Transverse colon (tissue), 4 donors: ENCODE measurements around the gene SCAPER. TPM values are rescaled to one million over a fixed set of nuclear protein-coding genes. Genes with fewer than 3 reads are reported as not detected.

Experiments used
- DNase-seq: peaks from one replicate; pipeline ENCODE4 v3.0.0-alpha.2; 2019
- H3K27ac ChIP-seq, 4 donors: fragments of 200-600 bp; sonication (generic); 2 replicates each; pipeline ENCODE4 v1.5.1; 2016 to 2018; ENCODE audit warnings: inconsistent platforms in 4 of 4
- H3K27me3 ChIP-seq: fragments of 200-600 bp; sonication (generic); 2 replicates; pipeline ENCODE4 v1.5.1; 2017; ENCODE audit warnings: inconsistent platforms
- H3K36me3 ChIP-seq, 4 donors: fragments of 200-600 bp; sonication (generic); 2 replicates each; pipeline ENCODE4 v1.5.1; 2017 to 2019; ENCODE audit warnings: inconsistent platforms in 4 of 4
- H3K4me1 ChIP-seq, 4 donors: fragments of 200-600 bp; sonication (generic); 2 replicates each; pipeline ENCODE4 v1.5.1; 2017 to 2020; ENCODE audit warnings: inconsistent platforms in 4 of 4
- H3K4me3 ChIP-seq, 4 donors: fragments of 200-600 bp; sonication (generic); 1 replicate in 1 of 4; 2 replicates in 3 of 4; pipeline versions ENCODE4 v1.5.1 to v1.6.1; 2017 to 2019; ENCODE audit warnings: inconsistent platforms in 4 of 4
- H3K9me3 ChIP-seq, 2 donors: fragments of 200-600 bp; sonication (generic); 2 replicates each; pipeline ENCODE4 v1.5.1; 2017 to 2019; ENCODE audit warnings: inconsistent platforms in 2 of 2
- EP300 ChIP-seq: sonication (generic); formaldehyde crosslinking; IDR thresholded peaks from one replicate; pipeline ENCODE4 v1.6.1; 2017; ENCODE audit warnings: antibody characterized with exemption, low read depth
- POLR2A ChIP-seq: fragments of 450-650 bp; IDR thresholded peaks from one replicate; pipeline ENCODE4 v1.6.1; 2016; ENCODE audit warnings: antibody characterized with exemption, mild to moderate bottlenecking, moderate library complexity
- POLR2AphosphoS5 ChIP-seq, 3 donors: sonication (generic); formaldehyde crosslinking; IDR thresholded peaks; one replicate each; pipeline ENCODE4 v1.6.1; 2016; ENCODE audit warnings: antibody characterized with exemption in 3 of 3
- WGBS, 2 donors: methylation state at CpG; one replicate each; pipeline ENCODE4 v1.1.5; 2018; ENCODE audit warnings: low coverage in 1 of 2; 5-methylcytosine and 5-hydroxymethylcytosine counted together
- in situ Hi-C, 4 donors: fragments of 200-750 bp; cut with MboI; loops; one replicate each; pipeline versions ENCODE4 v1.15.0 to v1.15.1; 2017; ENCODE audit warnings: low sequenced_read_pairs in 3 of 4, low pct_ligation_motif_present in 1 of 4, low pct_unique_long_range_greater_than_20kb in 1 of 4
- intact Hi-C: fragments of 100-400 bp; cut with DNase I; formaldehyde crosslinking; loops from one replicate; pipeline ENCODE4 v1.15.1; 2023; ENCODE audit warnings: low total_unique reads
- total RNA-seq, 4 donors: library from RNA; depleted of rRNA; stranded (reverse); fragments of >200 nt; gene quantifications; one replicate each; pipeline ENCODE4 v1.1.0, GENCODE V29; 2016
- TF ChIP-seq, protein P1 (sequence below), 5 experiments: fragments of 200-600 bp in 3 of 5; fragments of 450-650 bp in 2 of 5; sonication (generic) in 3 of 5; IDR thresholded peaks; 1 replicate in 2 of 5; 2 replicates in 3 of 5; pipeline ENCODE4 v1.5.1; 2016 to 2017; ENCODE audit warnings: antibody characterized with exemption in 5 of 5, inconsistent platforms in 3 of 5, mild to moderate bottlenecking in 2 of 5, moderate library complexity in 1 of 5

The SCAPER gene
- total RNA-seq, 4 donors from 2014 or later = 31.8 to 121 (median 48.7) TPM

GRCh38 chr15:76791511-76791910 is 113.6 kb downstream of the SCAPER start:
- Histone ChIP-seq H3K4me1 (no peaks in the 10 kb centered on the region), H3K27me3 (no peaks in the 10 kb centered on the region), H3K36me3 (peaks cover 0 to 16% (median 5%) of the 10 kb centered on the region in 4 donors), H3K9me3 (peaks cover 0 to 4% of the 10 kb centered on the region in 2 donors), H3K27ac (no peak overlapping the region), H3K4me3 (no peak overlapping the region)
- DNase-seq = no peak
- intact Hi-C loops = no loop called here
- in situ Hi-C loops = no loop called here
- 90 to 94% methylated on average over 2 of the region's 2 CpGs for whole genome bisulfite sequencing, 2 donors
- TF ChIP-seq EP300 = no peak
- TF ChIP-seq POLR2A = no peak
- TF ChIP-seq POLR2AphosphoS5 (IDR thresholded peaks at IDR 0.05) = no peak
- TF ChIP-seq, protein P1, sequence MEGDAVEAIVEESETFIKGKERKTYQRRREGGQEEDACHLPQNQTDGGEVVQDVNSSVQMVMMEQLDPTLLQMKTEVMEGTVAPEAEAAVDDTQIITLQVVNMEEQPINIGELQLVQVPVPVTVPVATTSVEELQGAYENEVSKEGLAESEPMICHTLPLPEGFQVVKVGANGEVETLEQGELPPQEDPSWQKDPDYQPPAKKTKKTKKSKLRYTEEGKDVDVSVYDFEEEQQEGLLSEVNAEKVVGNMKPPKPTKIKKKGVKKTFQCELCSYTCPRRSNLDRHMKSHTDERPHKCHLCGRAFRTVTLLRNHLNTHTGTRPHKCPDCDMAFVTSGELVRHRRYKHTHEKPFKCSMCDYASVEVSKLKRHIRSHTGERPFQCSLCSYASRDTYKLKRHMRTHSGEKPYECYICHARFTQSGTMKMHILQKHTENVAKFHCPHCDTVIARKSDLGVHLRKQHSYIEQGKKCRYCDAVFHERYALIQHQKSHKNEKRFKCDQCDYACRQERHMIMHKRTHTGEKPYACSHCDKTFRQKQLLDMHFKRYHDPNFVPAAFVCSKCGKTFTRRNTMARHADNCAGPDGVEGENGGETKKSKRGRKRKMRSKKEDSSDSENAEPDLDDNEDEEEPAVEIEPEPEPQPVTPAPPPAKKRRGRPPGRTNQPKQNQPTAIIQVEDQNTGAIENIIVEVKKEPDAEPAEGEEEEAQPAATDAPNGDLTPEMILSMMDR (IDR thresholded peaks at IDR 0.05) = no peak

- Histone ChIP-seq H3K4me1 (no peaks in the 10 kb centered on the region), H3K4me3 (no peak overlapping the region), H3K27ac (no peak overlapping the region), H3K9me3 (peaks cover 0 to 4% of the 10 kb centered on the region in 2 donors), H3K27me3 (no peaks in the 10 kb centered on the region), H3K36me3 (peaks cover 0 to 21% (median 5%) of the 10 kb centered on the region in 4 donors)
- 95 to 100% methylated on average over 4 of the region's 4 CpGs for WGBS, 2 donors
- intact Hi-C loops = no loop called here
- no peak for TF ChIP-seq EP300
- no peak for TF ChIP-seq POLR2AphosphoS5 (IDR thresholded peaks at IDR 0.05)
- TF ChIP-seq, protein P1 (IDR thresholded peaks at IDR 0.05) = no peak
- TF ChIP-seq POLR2A = no peak
- no peak for DNase-seq
- in situ Hi-C loops = no loop called here
These were observed 117.9 kb downstream of the SCAPER start for GRCh38 chr15:76787273-76787672.

GRCh38 chr15:76776969-76777368 is 128.2 kb downstream of the SCAPER start:
- no peak for DNase-seq
- Histone ChIP-seq H3K36me3 (no peaks in the 10 kb centered on the region), H3K9me3 (peaks cover 5 to 7% of the 10 kb centered on the region in 2 donors), H3K4me1 (peaks cover 0 to 4% (median 0%) of the 10 kb centered on the region in 4 donors), H3K27ac (no peak overlapping the region), H3K27me3 (no peaks in the 10 kb centered on the region), H3K4me3 (no peak overlapping the region)
- in situ Hi-C loops (no loop called here), intact Hi-C loops (no loop called here)
- TF ChIP-seq, protein P1 (IDR thresholded peaks at IDR 0.05) = no peak
- TF ChIP-seq POLR2A (no peak), EP300 (no peak), POLR2AphosphoS5 (IDR thresholded peaks at IDR 0.05) (no peak)

GRCh38 chr15:76776480-76776879 is 128.7 kb downstream of the SCAPER start:
- no peaks in the 10 kb centered on the region for H3K36me3 ChIP-seq
- no peak overlapping the region for H3K4me3 ChIP-seq
- H3K27ac ChIP-seq = no peak overlapping the region
- intact Hi-C loops = no loop called here
- no peak for DNase-seq
- H3K9me3 ChIP-seq = peaks cover 5 to 7% of the 10 kb centered on the region in 2 donors
- WGBS, 2 donors = 67 to 89% methylated on average over 1 of the region's 1 CpG
- peaks cover 0 to 4% (median 0%) of the 10 kb centered on the region in 4 donors for H3K4me1 ChIP-seq
- TF ChIP-seq, protein P1 (IDR thresholded peaks at IDR 0.05) = no peak
- TF ChIP-seq POLR2A = no peak
- TF ChIP-seq EP300 = no peak
- TF ChIP-seq POLR2AphosphoS5 (IDR thresholded peaks at IDR 0.05) = no peak
- H3K27me3 ChIP-seq = no peaks in the 10 kb centered on the region
- in situ Hi-C loops = no loop called here
